H9 (cell line): ENCODE measurements around the gene ANP32A. TPM values are rescaled to one million over a fixed set of nuclear protein-coding genes. Genes with fewer than 3 reads are reported as not detected.

Experiments
- DNase-seq: peaks from one replicate; pipeline ENCODE4 v3.0.0-alpha.2; 2017
- H2AFZ ChIP-seq: one replicate; pipeline ENCODE4 v1.6.1; 2013; ENCODE audit warnings: mild to moderate bottlenecking, low read length, control low read depth, moderate library complexity
- H2AK5ac ChIP-seq: 2 replicates; pipeline ENCODE4 v1.6.1; 2013; ENCODE audit warnings: low read length, control low read depth, mixed read lengths; ENCODE audit not compliant: insufficient read length
- H2BK120ac ChIP-seq: one replicate; pipeline ENCODE4 v1.6.1; 2013; ENCODE audit warnings: low read depth, mild to moderate bottlenecking, low read length, control low read depth, inconsistent platforms; ENCODE audit not compliant: poor library complexity, severe bottlenecking
- H2BK12ac ChIP-seq: 2 replicates; pipeline ENCODE4 v1.6.1; 2013; ENCODE audit warnings: low read length, control low read depth, mixed read lengths, low read depth; ENCODE audit not compliant: insufficient read length
- H2BK15ac ChIP-seq: 2 replicates; pipeline ENCODE4 v1.6.1; 2013; ENCODE audit warnings: low read depth, low read length, control low read depth
- H2BK20ac ChIP-seq: one replicate; pipeline ENCODE4 v1.6.1; 2013; ENCODE audit warnings: low read depth, mild to moderate bottlenecking, low read length, control low read depth, inconsistent platforms; ENCODE audit not compliant: poor library complexity, severe bottlenecking
- H2BK5ac ChIP-seq: 2 replicates; pipeline ENCODE4 v1.6.1; 2013; ENCODE audit warnings: low read length, control low read depth, mixed read lengths; ENCODE audit not compliant: insufficient read length
- H3K14ac ChIP-seq: 2 replicates; pipeline ENCODE4 v1.6.1; 2013; ENCODE audit warnings: low read length, control low read depth; ENCODE audit not compliant: insufficient read depth
- H3K18ac ChIP-seq: 2 replicates; pipeline ENCODE4 v1.6.1; 2013; ENCODE audit warnings: low read depth, mild to moderate bottlenecking, mixed read lengths, low read length, control low read depth; ENCODE audit not compliant: insufficient read length
- H3K23ac ChIP-seq: 2 replicates; pipeline ENCODE4 v1.6.1; 2013; ENCODE audit warnings: low read length, control low read depth, mixed read lengths, low read depth; ENCODE audit not compliant: insufficient read length
- H3K23me2 ChIP-seq: 2 replicates; pipeline ENCODE4 v1.6.1; 2013; ENCODE audit warnings: low read depth, mild to moderate bottlenecking, mixed read lengths, low read length, control low read depth; ENCODE audit not compliant: insufficient read length, poor library complexity, severe bottlenecking
- H3K27ac ChIP-seq: 2 replicates; pipeline ENCODE4 v1.5.1; 2013; ENCODE audit warnings: low read length, control low read depth, mixed read lengths, low read depth; ENCODE audit not compliant: insufficient read length
- H3K27me3 ChIP-seq: 2 replicates; pipeline ENCODE4 v1.6.1; 2013; ENCODE audit warnings: low read length, control low read depth, inconsistent platforms; ENCODE audit not compliant: insufficient read depth
- H3K4ac ChIP-seq: 2 replicates; pipeline ENCODE4 v1.6.1; 2013; ENCODE audit warnings: low read depth, mild to moderate bottlenecking, control low read depth, inconsistent platforms, low read length, moderate library complexity
- H3K4me1 ChIP-seq: 2 replicates; pipeline ENCODE4 v1.6.1; 2013; ENCODE audit warnings: low read length, control low read depth, inconsistent platforms; ENCODE audit not compliant: insufficient read depth
- H3K4me2 ChIP-seq: 2 replicates; pipeline ENCODE4 v1.6.1; 2013; ENCODE audit warnings: low read length, control low read depth, mixed read lengths; ENCODE audit not compliant: insufficient read length, insufficient read depth
- H3K56ac ChIP-seq: 2 replicates; pipeline ENCODE4 v1.6.1; 2013; ENCODE audit warnings: low read depth, mild to moderate bottlenecking, mixed read lengths, low read length, control low read depth; ENCODE audit not compliant: insufficient read length
- H3K79me1 ChIP-seq: 2 replicates; pipeline ENCODE4 v1.6.1; 2013; ENCODE audit warnings: low read depth, mild to moderate bottlenecking, moderate library complexity, low read length, control low read depth, inconsistent platforms; ENCODE audit not compliant: insufficient read depth, poor library complexity, severe bottlenecking
- H3K79me2 ChIP-seq: 2 replicates; pipeline ENCODE4 v1.6.1; 2013; ENCODE audit warnings: low read length, control low read depth, inconsistent platforms; ENCODE audit not compliant: insufficient read depth
- H3K9ac ChIP-seq: 2 replicates; pipeline ENCODE4 v1.6.1; 2013; ENCODE audit warnings: low read length, control low read depth, mixed read lengths; ENCODE audit not compliant: insufficient read length; ENCODE audit errors: extremely low read depth
- H3K9me3 ChIP-seq: one replicate; pipeline ENCODE4 v1.6.1; 2013; ENCODE audit warnings: low read depth, low read length, inconsistent platforms; ENCODE audit not compliant: control insufficient read depth
- H3T11ph ChIP-seq: one replicate; pipeline ENCODE4 v1.6.1; 2013; ENCODE audit warnings: mild to moderate bottlenecking, low read length, control low read depth, inconsistent platforms
- H4K20me1 ChIP-seq: one replicate; pipeline ENCODE4 v1.6.1; 2013; ENCODE audit not compliant: control insufficient read depth, insufficient read length, insufficient read depth
- H4K5ac ChIP-seq: 2 replicates; pipeline ENCODE4 v1.6.1; 2013; ENCODE audit warnings: low read depth, mild to moderate bottlenecking, mixed read lengths, low read length, control low read depth; ENCODE audit not compliant: insufficient read length
- H4K8ac ChIP-seq: replicated peaks from 2 replicates; pipeline ENCODE4 v1.6.1; 2013; ENCODE audit warnings: low read length, control low read depth, mixed read lengths, low read depth; ENCODE audit not compliant: insufficient read length
- H4K91ac ChIP-seq: 2 replicates; pipeline ENCODE4 v1.6.1; 2013; ENCODE audit warnings: low read depth, mild to moderate bottlenecking, moderate library complexity, mixed read lengths, low read length, control low read depth; ENCODE audit not compliant: insufficient read length
- H3K27ac Mint-ChIP-seq, 3 experiments: 2 replicates in 2 of 3; 3 replicates in 1 of 3; pipeline ENCODE4 v1.8.0; 2020 to 2021; ENCODE audit warnings: mixed read lengths in 3 of 3, mild to moderate bottlenecking in 1 of 3, moderate library complexity in 1 of 3
- H3K27me3 Mint-ChIP-seq: 2 replicates; pipeline ENCODE4 v1.8.0; 2021; ENCODE audit warnings: low read depth, mild to moderate bottlenecking, moderate library complexity, mixed read lengths
- H3K36me3 Mint-ChIP-seq, 3 experiments: 2 replicates in 2 of 3; 3 replicates in 1 of 3; pipeline ENCODE4 v1.8.0; 2020 to 2021; ENCODE audit warnings: low read depth in 3 of 3, mixed read lengths in 3 of 3; ENCODE audit not compliant: insufficient read depth in 1 of 3
- H3K4me1 Mint-ChIP-seq, 2 experiments: 2 replicates each; pipeline ENCODE4 v1.8.0; 2020; ENCODE audit warnings: mixed read lengths in 2 of 2
- H3K4me3 Mint-ChIP-seq, 2 experiments: 2 replicates in 1 of 2; 3 replicates in 1 of 2; pipeline ENCODE4 v1.8.0; 2020 to 2021; ENCODE audit warnings: mild to moderate bottlenecking in 2 of 2, mixed read lengths in 2 of 2, moderate library complexity in 1 of 2
- H3K9me3 Mint-ChIP-seq, 2 experiments: 2 replicates in 1 of 2; 3 replicates in 1 of 2; pipeline ENCODE4 v1.8.0; 2020; ENCODE audit warnings: mild to moderate bottlenecking in 2 of 2, mixed read lengths in 2 of 2, moderate library complexity in 1 of 2
- WGBS: extraction: QIAGEN DNeasy Blood & Tissue Kit; methylation state at CpG from one replicate; pipeline ENCODE4 v1.1.7; 2013; ENCODE audit warnings: missing lambda C conversion rate, low lambda C conversion rate, mixed read lengths; ENCODE audit not compliant: insufficient read length; ENCODE audit errors: extremely low coverage; 5-methylcytosine and 5-hydroxymethylcytosine counted together
- total RNA-seq: library from RNA; stranded (reverse); gene quantifications from 2 replicates; pipeline ENCODE4 v1.2.1, GENCODE V29; 2021
- TF ChIP-seq, protein P1 (sequence below): fragments of 200-600 bp; sonication (generic); conservative IDR thresholded peaks from 3 replicates; pipeline ENCODE4 v1.8.0; 2021; ENCODE audit warnings: antibody characterized with exemption, mild to moderate bottlenecking

Gene ANP32A
- total RNA-seq, 1 experiment from 2014 or later: 318 TPM

- Mint-ChIP-seq H3K36me3 (peaks cover under 1 to 9% (median 6%) of the 10 kb centered on the region in 3 experiments; a peak in 4 of 7 replicates), H3K4me3 (peak overlapping the region; percentile 92 to 99), H3K4me1 (peaks cover 29 to 31% of the 10 kb centered on the region in 2 experiments), H3K9me3 (no peaks in the 10 kb centered on the region), H3K27ac (0 out of 7 replicates have a peak overlapping the region, but pooled peaks of 1 of the 3 experiments have one; percentile 23), H3K27me3 (peaks cover 45% of the 10 kb centered on the region)
- H4K8ac ChIP-seq: no peak overlapping the region
- H3K9me3 ChIP-seq: no peaks in the 10 kb centered on the region
- H2BK12ac ChIP-seq: no peak overlapping the region
- DNase-seq: no peak
- H3K56ac ChIP-seq: no peak overlapping the region
- no peak overlapping the region for H2BK5ac ChIP-seq
- peaks cover 3% of the 10 kb centered on the region for H3K79me1 ChIP-seq
- peaks cover 6% of the 10 kb centered on the region; the same call in 1 of the 2 replicates for H3K4me1 ChIP-seq
- no peak overlapping the region for H2AK5ac ChIP-seq
- peaks cover 24% of the 10 kb centered on the region; the same call in 1 of the 2 replicates for H3K27me3 ChIP-seq
- H3T11ph ChIP-seq: no peak overlapping the region
- H4K5ac ChIP-seq: no peak overlapping the region
- H3K79me2 ChIP-seq: peaks cover 12% of the 10 kb centered on the region; the same call in 1 of the 2 replicates
- no peak overlapping the region for H3K14ac ChIP-seq
- no peak overlapping the region for H4K91ac ChIP-seq
- no peak overlapping the region for H3K18ac ChIP-seq
- H3K23me2 ChIP-seq: peaks cover 18% of the 10 kb centered on the region
- peaks cover 4% of the 10 kb centered on the region for H4K20me1 ChIP-seq
- H2BK15ac ChIP-seq: no peak overlapping the region
- no peak overlapping the region for H3K4ac ChIP-seq
- H3K9ac ChIP-seq: no peak overlapping the region
- H3K4me2 ChIP-seq: peak overlapping the region; percentile 90
- H3K23ac ChIP-seq: no peak overlapping the region
- TF ChIP-seq, protein P1, sequence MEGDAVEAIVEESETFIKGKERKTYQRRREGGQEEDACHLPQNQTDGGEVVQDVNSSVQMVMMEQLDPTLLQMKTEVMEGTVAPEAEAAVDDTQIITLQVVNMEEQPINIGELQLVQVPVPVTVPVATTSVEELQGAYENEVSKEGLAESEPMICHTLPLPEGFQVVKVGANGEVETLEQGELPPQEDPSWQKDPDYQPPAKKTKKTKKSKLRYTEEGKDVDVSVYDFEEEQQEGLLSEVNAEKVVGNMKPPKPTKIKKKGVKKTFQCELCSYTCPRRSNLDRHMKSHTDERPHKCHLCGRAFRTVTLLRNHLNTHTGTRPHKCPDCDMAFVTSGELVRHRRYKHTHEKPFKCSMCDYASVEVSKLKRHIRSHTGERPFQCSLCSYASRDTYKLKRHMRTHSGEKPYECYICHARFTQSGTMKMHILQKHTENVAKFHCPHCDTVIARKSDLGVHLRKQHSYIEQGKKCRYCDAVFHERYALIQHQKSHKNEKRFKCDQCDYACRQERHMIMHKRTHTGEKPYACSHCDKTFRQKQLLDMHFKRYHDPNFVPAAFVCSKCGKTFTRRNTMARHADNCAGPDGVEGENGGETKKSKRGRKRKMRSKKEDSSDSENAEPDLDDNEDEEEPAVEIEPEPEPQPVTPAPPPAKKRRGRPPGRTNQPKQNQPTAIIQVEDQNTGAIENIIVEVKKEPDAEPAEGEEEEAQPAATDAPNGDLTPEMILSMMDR: no peak
- no peak overlapping the region for H2AFZ ChIP-seq
- WGBS: no CpG with 5 or more reads among the region's 60 CpGs
- H2BK20ac ChIP-seq: no peak overlapping the region
- H2BK120ac ChIP-seq: no peak overlapping the region
- H3K27ac ChIP-seq: no peak overlapping the region
Measured at GRCh38 chr15:68821190-68821840, 620 bp upstream of the ANP32A start.
